GM18520 (cell line): ENCODE measurements around the gene TOR2A.

Source experiments
- ATAC-seq: cut with Tn5 transposase; IDR thresholded peaks from one replicate; pipeline ENCODE4 v1.9.1; 2021; ENCODE audit not compliant: unreplicated experiment

The TOR2A gene

DNA sequence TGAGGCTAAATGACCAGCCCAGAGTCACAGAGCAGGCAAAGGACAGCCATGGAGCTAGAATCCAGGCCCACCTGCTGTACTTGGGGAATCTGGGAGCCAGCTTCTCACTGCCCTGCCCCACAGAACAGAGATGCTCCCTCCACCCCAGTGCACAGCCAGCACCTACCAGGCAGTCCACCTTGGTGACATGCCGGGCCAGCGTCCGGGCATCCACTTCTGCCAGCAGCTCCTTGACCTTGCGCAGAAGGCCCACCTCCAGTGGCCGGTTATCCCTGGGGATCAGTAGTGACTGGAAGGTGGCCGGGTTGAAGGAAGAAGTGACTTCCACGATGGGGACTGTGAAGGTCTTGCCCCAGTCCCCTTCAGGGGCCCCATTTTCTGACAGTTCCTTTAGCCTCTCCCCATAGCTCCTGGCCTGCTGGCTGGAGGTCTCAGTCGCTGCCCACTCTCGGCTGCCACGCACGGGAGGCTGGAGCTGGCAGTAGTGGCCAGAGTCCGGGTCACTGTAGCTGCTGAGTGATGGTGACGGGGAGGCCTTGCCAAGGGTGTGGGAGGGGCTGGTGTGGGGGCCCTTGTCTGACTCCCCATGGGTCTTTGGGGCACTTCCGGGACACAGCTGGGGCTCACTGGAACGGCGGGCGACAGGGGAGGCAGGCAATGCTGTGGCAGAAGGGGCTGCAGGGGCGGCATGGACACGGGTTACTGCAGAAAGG, 9.5 kb upstream of the TOR2A start:
- no peak for ATAC-seq

GRCh38 chr9:127742435-127743088, 7.5 kb upstream of the TOR2A start:
- ATAC-seq: no peak

GRCh38 chr9:127741831-127742434, 6.8 kb upstream of the TOR2A start:
- ATAC-seq: no peak

- no peak for ATAC-seq
Observed at GRCh38 chr9:127739614-127740330, 4.7 kb upstream of the TOR2A start.

- no peak for ATAC-seq
Observed at GRCh38 chr9:127738666-127739065, 3.6 kb upstream of the TOR2A start.

DNA sequence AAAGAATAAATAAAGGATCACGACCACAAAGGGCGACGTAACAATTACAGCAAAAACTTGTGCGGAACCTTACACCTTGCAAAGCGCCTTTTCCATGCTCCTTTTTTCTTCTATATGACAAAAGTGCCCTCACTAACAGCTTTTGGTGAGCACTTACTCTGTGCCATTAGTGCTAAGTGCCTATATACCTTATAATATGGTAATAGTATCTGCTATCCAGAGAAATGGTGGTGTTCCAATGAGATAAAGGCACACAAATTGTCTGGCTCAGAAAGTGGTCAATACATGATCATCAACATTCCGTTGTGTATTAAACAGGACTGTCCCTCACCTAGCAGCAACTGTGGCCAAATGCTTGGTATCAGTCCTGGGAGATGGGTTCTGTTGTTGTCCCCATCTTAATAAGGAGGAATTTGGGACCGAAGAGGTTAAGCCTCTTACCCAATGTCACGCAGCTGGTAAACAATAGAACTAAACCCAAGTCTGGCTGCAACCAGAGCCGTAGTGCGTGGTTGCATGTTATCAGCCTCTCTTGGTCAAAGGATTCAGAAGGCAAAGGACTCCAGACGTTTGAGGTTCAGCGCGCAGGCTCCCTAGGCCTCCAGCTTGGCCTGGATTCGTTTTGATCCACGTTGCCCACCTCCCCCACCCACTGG, 564 bp upstream of the TOR2A start:
- ATAC-seq: peak; percentile 6

GRCh38 chr9:127734247-127734746, 797 bp downstream of the TOR2A start:
- no peak for ATAC-seq

GRCh38 chr9:127733614-127734013, 1.5 kb downstream of the TOR2A start:
- ATAC-seq: no peak

- ATAC-seq: no peak
Observed at GRCh38 chr9:127732444-127732843, 2.6 kb downstream of the TOR2A start.

- ATAC-seq: no peak
Observed at GRCh38 chr9:127731938-127732337, 3.2 kb downstream of the TOR2A start.

DNA sequence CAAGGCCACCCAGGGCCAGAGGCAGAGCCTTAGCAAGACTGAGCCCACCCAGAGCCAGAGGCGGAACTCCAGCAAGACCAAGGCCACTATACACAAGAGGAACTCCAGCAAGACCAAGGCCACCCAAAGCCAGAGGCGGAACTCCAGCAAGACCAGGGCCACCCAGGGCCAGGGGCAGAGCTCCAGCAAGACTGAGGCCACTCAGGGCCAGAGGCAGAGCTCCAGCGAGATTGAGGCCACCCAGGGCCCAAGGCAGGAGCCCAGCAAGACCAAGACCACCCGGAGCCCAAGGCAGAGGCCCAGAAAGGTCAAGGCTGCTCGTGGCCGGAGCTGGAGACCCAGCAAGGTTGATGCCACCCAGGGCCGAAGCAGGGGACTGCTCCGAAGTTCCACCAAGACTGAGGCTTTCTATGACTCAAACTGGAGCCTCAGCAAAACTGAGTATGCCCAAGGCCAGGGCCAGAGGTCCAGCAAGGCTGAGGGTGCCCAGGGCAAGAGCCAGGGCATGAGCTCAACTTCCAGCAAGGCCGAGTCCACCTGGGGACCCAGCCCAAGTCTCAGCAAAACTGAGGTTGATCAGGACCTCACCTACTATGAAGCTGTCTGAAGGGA, 4.2 kb downstream of the TOR2A start:
- no peak for ATAC-seq

GRCh38 chr9:127730262-127730661, 4.8 kb downstream of the TOR2A start:
- ATAC-seq: no peak

GRCh38 chr9:127729522-127730256, 5.4 kb downstream of the TOR2A start:
- no peak for ATAC-seq

- ATAC-seq: no peak
Observed at GRCh38 chr9:127728808-127729207, 6.3 kb downstream of the TOR2A start.

- no peak for ATAC-seq
Observed at GRCh38 chr9:127726871-127727270, 8.2 kb downstream of the TOR2A start.

GRCh38 chr9:127724012-127724411, 11.1 kb downstream of the TOR2A start:
- no peak for ATAC-seq

DNA sequence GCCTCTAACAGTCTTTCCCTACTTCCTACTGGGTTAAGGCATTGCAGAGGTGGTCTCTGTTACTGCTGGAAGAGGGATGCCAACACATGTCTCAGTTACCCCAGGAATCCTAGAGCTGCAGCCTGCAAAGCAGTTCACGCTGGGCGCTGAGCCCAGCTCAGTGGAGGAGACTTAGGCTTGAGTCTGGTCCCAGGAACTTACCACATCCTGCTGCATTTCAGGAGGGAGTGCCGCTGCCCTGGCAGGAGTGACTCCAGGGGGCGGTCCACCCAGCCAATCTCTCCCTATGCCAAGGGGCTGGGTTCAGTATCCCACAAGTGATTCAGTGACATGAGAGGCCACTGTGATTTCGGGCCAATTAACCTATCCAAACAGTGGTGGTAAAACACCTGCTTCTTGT, 11.7 kb downstream of the TOR2A start:
- no peak for ATAC-seq

- no peak for ATAC-seq
Observed at GRCh38 chr9:127723013-127723412, 12.1 kb downstream of the TOR2A start.

GRCh38 chr9:127722055-127722745, 12.9 kb downstream of the TOR2A start:
- no peak for ATAC-seq
